Activated naive CD4-positive, alpha-beta T cell treated with anti-CD3 and anti-CD28 coated beads, Interleukin-2, amount 50 U/mL, for 24 hours (primary cell): ENCODE data around the gene GET4.

Source experiments
- H3K27ac Mint-ChIP-seq: one replicate; pipeline ENCODE4 v1.8.0; 2021; ENCODE audit warnings: mild to moderate bottlenecking, mixed read lengths
- H3K27me3 Mint-ChIP-seq: one replicate; pipeline ENCODE4 v1.8.0; 2021; ENCODE audit warnings: mixed read lengths
- H3K36me3 Mint-ChIP-seq: one replicate; pipeline ENCODE4 v1.8.0; 2021; ENCODE audit warnings: mixed read lengths
- H3K4me1 Mint-ChIP-seq: one replicate; pipeline ENCODE4 v1.8.0; 2021; ENCODE audit warnings: mixed read lengths
- H3K4me3 Mint-ChIP-seq: one replicate; pipeline ENCODE4 v1.8.0; 2021; ENCODE audit warnings: mild to moderate bottlenecking, mixed read lengths
- H3K9me3 Mint-ChIP-seq: one replicate; pipeline ENCODE4 v1.8.0; 2021; ENCODE audit warnings: mixed read lengths

The GET4 gene

GRCh38 chr7:885893-886625 is 9.7 kb downstream of the GET4 start:
- Mint-ChIP-seq H3K36me3 (no peaks in the 10 kb centered on the region), H3K4me1 (peaks cover 20% of the 10 kb centered on the region), H3K9me3 (no peaks in the 10 kb centered on the region), H3K27ac (no peak overlapping the region), H3K4me3 (no peak overlapping the region), H3K27me3 (no peaks in the 10 kb centered on the region)

GRCh38 chr7:886626-887487 is 10.5 kb downstream of the GET4 start:
- H3K9me3 Mint-ChIP-seq = no peaks in the 10 kb centered on the region

GRCh38 chr7:887488-887820 is 11.1 kb downstream of the GET4 start:
- no peaks in the 10 kb centered on the region for H3K9me3 Mint-ChIP-seq
- no peak overlapping the region for H3K4me3 Mint-ChIP-seq
- peaks cover 15% of the 10 kb centered on the region for H3K4me1 Mint-ChIP-seq
- no peaks in the 10 kb centered on the region for H3K27me3 Mint-ChIP-seq
- no peaks in the 10 kb centered on the region for H3K36me3 Mint-ChIP-seq
- H3K27ac Mint-ChIP-seq = no peak overlapping the region

More at GRCh38 chr7:886626-887487, 10.5 kb downstream of the GET4 start:
- Mint-ChIP-seq H3K36me3 (no peaks in the 10 kb centered on the region), H3K4me3 (no peak overlapping the region), H3K4me1 (peaks cover 18% of the 10 kb centered on the region), H3K27me3 (no peaks in the 10 kb centered on the region), H3K27ac (no peak overlapping the region)

- Mint-ChIP-seq H3K4me1 (peaks cover 7% of the 10 kb centered on the region), H3K36me3 (peaks cover 4% of the 10 kb centered on the region), H3K9me3 (no peaks in the 10 kb centered on the region), H3K27me3 (no peaks in the 10 kb centered on the region), H3K4me3 (no peak overlapping the region), H3K27ac (no peak overlapping the region)
Measured at GRCh38 chr7:888081-889024, 12.0 kb downstream of the GET4 start.

GRCh38 chr7:889025-889390 is 12.7 kb downstream of the GET4 start:
- H3K4me1 Mint-ChIP-seq = peaks cover 6% of the 10 kb centered on the region
- H3K27ac Mint-ChIP-seq = no peak overlapping the region
- H3K4me3 Mint-ChIP-seq = no peak overlapping the region
- H3K9me3 Mint-ChIP-seq = no peaks in the 10 kb centered on the region
- peaks cover 5% of the 10 kb centered on the region for H3K36me3 Mint-ChIP-seq
- H3K27me3 Mint-ChIP-seq = no peaks in the 10 kb centered on the region

- H3K4me3 Mint-ChIP-seq = no peak overlapping the region
Measured at GRCh38 chr7:889391-889790, 13.0 kb downstream of the GET4 start.

GRCh38 chr7:890868-891267 is 14.5 kb downstream of the GET4 start:
- Mint-ChIP-seq H3K36me3 (peaks cover 6% of the 10 kb centered on the region), H3K4me1 (no peaks in the 10 kb centered on the region), H3K4me3 (no peak overlapping the region), H3K9me3 (no peaks in the 10 kb centered on the region), H3K27me3 (no peaks in the 10 kb centered on the region), H3K27ac (no peak overlapping the region)

More at GRCh38 chr7:889391-889790, 13.0 kb downstream of the GET4 start:
- peaks cover 6% of the 10 kb centered on the region for H3K4me1 Mint-ChIP-seq
- no peak overlapping the region for H3K27ac Mint-ChIP-seq
- H3K36me3 Mint-ChIP-seq = peaks cover 5% of the 10 kb centered on the region
- no peaks in the 10 kb centered on the region for H3K9me3 Mint-ChIP-seq
- H3K27me3 Mint-ChIP-seq = no peaks in the 10 kb centered on the region

GRCh38 chr7:891291-891690 is 14.9 kb downstream of the GET4 start:
- Mint-ChIP-seq H3K27me3 (no peaks in the 10 kb centered on the region), H3K4me3 (no peak overlapping the region), H3K4me1 (no peaks in the 10 kb centered on the region), H3K36me3 (peaks cover 11% of the 10 kb centered on the region), H3K27ac (no peak overlapping the region), H3K9me3 (no peaks in the 10 kb centered on the region)

GRCh38 chr7:891805-892204 is 15.5 kb downstream of the GET4 start:
- Mint-ChIP-seq H3K27me3 (no peaks in the 10 kb centered on the region), H3K4me3 (no peak overlapping the region), H3K4me1 (no peaks in the 10 kb centered on the region), H3K36me3 (peaks cover 11% of the 10 kb centered on the region), H3K27ac (no peak overlapping the region), H3K9me3 (no peaks in the 10 kb centered on the region)

- Mint-ChIP-seq H3K27ac (peak overlapping the region; percentile 82), H3K4me1 (no peaks in the 10 kb centered on the region), H3K9me3 (no peaks in the 10 kb centered on the region), H3K36me3 (peaks cover 11% of the 10 kb centered on the region), H3K4me3 (no peak overlapping the region), H3K27me3 (no peaks in the 10 kb centered on the region)
Measured at GRCh38 chr7:892648-893593, 16.6 kb downstream of the GET4 start.

GRCh38 chr7:893686-894085 is 17.3 kb downstream of the GET4 start:
- no peaks in the 10 kb centered on the region for H3K27me3 Mint-ChIP-seq
- H3K36me3 Mint-ChIP-seq = peaks cover 11% of the 10 kb centered on the region
- no peak overlapping the region for H3K27ac Mint-ChIP-seq
- H3K9me3 Mint-ChIP-seq = no peaks in the 10 kb centered on the region
- no peaks in the 10 kb centered on the region for H3K4me1 Mint-ChIP-seq
- H3K4me3 Mint-ChIP-seq = no peak overlapping the region

GRCh38 chr7:894164-894867 is 18.0 kb downstream of the GET4 start:
- Mint-ChIP-seq H3K36me3 (peaks cover 11% of the 10 kb centered on the region), H3K9me3 (no peaks in the 10 kb centered on the region), H3K27ac (no peak overlapping the region), H3K27me3 (no peaks in the 10 kb centered on the region), H3K4me1 (no peaks in the 10 kb centered on the region), H3K4me3 (no peak overlapping the region)

- Mint-ChIP-seq H3K9me3 (no peaks in the 10 kb centered on the region), H3K27me3 (no peaks in the 10 kb centered on the region), H3K4me1 (no peaks in the 10 kb centered on the region), H3K36me3 (peaks cover 11% of the 10 kb centered on the region), H3K27ac (no peak overlapping the region), H3K4me3 (no peak overlapping the region)
Measured at GRCh38 chr7:894927-895450, 18.6 kb downstream of the GET4 start.

- Mint-ChIP-seq H3K9me3 (no peaks in the 10 kb centered on the region), H3K36me3 (peaks cover 11% of the 10 kb centered on the region), H3K27ac (no peak overlapping the region), H3K4me1 (no peaks in the 10 kb centered on the region), H3K4me3 (no peak overlapping the region), H3K27me3 (no peaks in the 10 kb centered on the region)
Measured at GRCh38 chr7:895451-896052, 19.2 kb downstream of the GET4 start.
